Esophagus squamous epithelium (tissue), 5 donors: ENCODE results near the gene PLK4. TPM values are rescaled to one million over a fixed set of nuclear protein-coding genes. Genes with fewer than 3 reads are reported as not detected.
"Not testable (repeated sequence)": the region's sequence is repeated elsewhere in the genome, so short reads cannot be mapped to it uniquely, and the experiment has no call there.

Source experiments
- DNase-seq: peaks from one replicate; lab custom pipeline; 2025; lab: John Stamatoyannopoulos, UW
- H3K27ac ChIP-seq, 4 donors: fragments of 200-600 bp; sonication (generic); one replicate each; pipeline ENCODE4 v1.5.1; 2016 to 2019; ENCODE audit warnings: mild to moderate bottlenecking in 1 of 4
- H3K27me3 ChIP-seq, 4 donors: fragments of 200-600 bp; sonication (generic); 1 replicate in 3 of 4; 2 replicates in 1 of 4; pipeline versions ENCODE4 v1.5.1 to v1.6.0; 2017 to 2021; ENCODE audit warnings: antibody characterized with exemption in 1 of 4
- H3K36me3 ChIP-seq, 3 donors: fragments of 200-600 bp; sonication (generic); one replicate each; pipeline ENCODE4 v1.5.1; 2016 to 2019
- H3K4me1 ChIP-seq, 3 donors: fragments of 200-600 bp; sonication (generic); one replicate each; pipeline ENCODE4 v1.5.1; 2017 to 2019
- H3K4me3 ChIP-seq, 4 donors: fragments of 200-600 bp; sonication (generic); 1 replicate in 3 of 4; 2 replicates in 1 of 4; pipeline ENCODE4 v1.5.1; 2016 to 2019; ENCODE audit warnings: mild to moderate bottlenecking in 2 of 4, moderate library complexity in 1 of 4
- H3K9me3 ChIP-seq, 3 donors: fragments of 200-600 bp; sonication (generic); one replicate each; pipeline ENCODE4 v1.5.1; 2016 to 2019
- CTCF ChIP-seq, 6 experiments: fragments of 450-650 bp in 4 of 6; fragments of 200-600 bp in 2 of 6; sonication (generic) in 2 of 6; IDR thresholded peaks; one replicate each; pipeline ENCODE4 v1.5.1; 2016 to 2019; ENCODE audit warnings: antibody characterized with exemption in 6 of 6, mild to moderate bottlenecking in 4 of 6, moderate library complexity in 4 of 6
- POLR2A ChIP-seq, 4 donors: fragments of 450-650 bp; IDR thresholded peaks; one replicate each; pipeline ENCODE4 v1.6.1; 2017; ENCODE audit warnings: antibody characterized with exemption in 4 of 4, mild to moderate bottlenecking in 4 of 4, moderate library complexity in 3 of 4
- WGBS, 2 donors: methylation state at CpG; one replicate each; pipeline ENCODE4 v1.1.5; 2018; 5-methylcytosine and 5-hydroxymethylcytosine counted together
- intact Hi-C: fragments of 100-400 bp; cut with DNase I; formaldehyde crosslinking; loops from one replicate; pipeline ENCODE4 v1.15.0; 2022
- total RNA-seq, 4 donors: library from RNA; depleted of rRNA; stranded (reverse); fragments of >200 nt; gene quantifications; one replicate each; pipeline ENCODE4 v1.1.0, GENCODE V29; 2016
- donor health status: DM: yes; HTN: yes; CAD: no.

The PLK4 gene
- total RNA-seq, 4 donors from 2014 or later, result 3.5 to 15.1 (median 8.3) TPM

GRCh38 chr4:127875791-127876190 lies 4.9 kb upstream of the PLK4 start:
- Histone ChIP-seq H3K4me3 (no peak overlapping the region), H3K27me3 (no peaks in the 10 kb centered on the region), H3K4me1 (peaks cover 0 to 18% (median 3%) of the 10 kb centered on the region in 3 donors), H3K27ac (no peak overlapping the region), H3K9me3 (no peaks in the 10 kb centered on the region), H3K36me3 (no peaks in the 10 kb centered on the region)
- no peak for DNase-seq
- TF ChIP-seq CTCF (IDR thresholded peaks at IDR 0.05) (no peak), POLR2A (IDR thresholded peaks at IDR 0.05) (no peak)
- intact Hi-C loops, result no loop called here

GRCh38 chr4:127881563-127881864 lies 821 bp downstream of the PLK4 start:
- 0 to 4% methylated on average over 6 of the region's 7 CpGs for WGBS, 2 donors
- peak overlapping the region; percentile 74 to 93 (median 76) for H3K4me3 ChIP-seq
- no peaks in the 10 kb centered on the region for H3K9me3 ChIP-seq
- H3K27me3 ChIP-seq, result no peaks in the 10 kb centered on the region
- no peak for TF ChIP-seq CTCF (IDR thresholded peaks at IDR 0.05)
- TF ChIP-seq POLR2A (IDR thresholded peaks at IDR 0.05), result peak in 1 of 4 donors; percentile 5
- intact Hi-C loops, result no loop called here
- H3K36me3 ChIP-seq, result peaks cover 0 to 9% (median 0%) of the 10 kb centered on the region in 3 donors
- peak overlapping the region; percentile 84 to 95 (median 89) for H3K27ac ChIP-seq
- H3K4me1 ChIP-seq, result peaks cover 0 to 19% (median 6%) of the 10 kb centered on the region in 3 donors
- DNase-seq, result no peak

- Histone ChIP-seq H3K4me3 (no peak overlapping the region), H3K36me3 (peaks cover 0 to 23% (median 0%) of the 10 kb centered on the region in 3 donors), H3K27ac (no peak overlapping the region), H3K27me3 (no peaks in the 10 kb centered on the region), H3K9me3 (no peaks in the 10 kb centered on the region), H3K4me1 (no peaks in the 10 kb centered on the region)
- intact Hi-C loops, result no loop called here
- DNase-seq, result no peak
- TF ChIP-seq CTCF (IDR thresholded peaks at IDR 0.05), result no peak
- no peak for TF ChIP-seq POLR2A (IDR thresholded peaks at IDR 0.05)
- 79 to 94% methylated on average over 1 of the region's 1 CpG for WGBS, 2 donors
Measured at GRCh38 chr4:127888559-127888958, 7.9 kb downstream of the PLK4 start.

GRCh38 chr4:127889903-127890302 lies 9.2 kb downstream of the PLK4 start:
- no peaks in the 10 kb centered on the region for H3K9me3 ChIP-seq
- H3K27me3 ChIP-seq, result no peaks in the 10 kb centered on the region
- no peak for TF ChIP-seq POLR2A (IDR thresholded peaks at IDR 0.05)
- H3K27ac ChIP-seq, result no peak overlapping the region
- 80 to 81% methylated on average over 3 of the region's 3 CpGs for WGBS, 2 donors
- DNase-seq, result no peak
- intact Hi-C loops, result no loop called here
- no peaks in the 10 kb centered on the region for H3K4me1 ChIP-seq
- H3K4me3 ChIP-seq, result no peak overlapping the region
- H3K36me3 ChIP-seq, result peaks cover 0 to 36% (median 0%) of the 10 kb centered on the region in 3 donors

GRCh38 chr4:127896069-127896468 lies 15.4 kb downstream of the PLK4 start:
- DNase-seq, result no peak
- no peaks in the 10 kb centered on the region for H3K27me3 ChIP-seq
- TF ChIP-seq POLR2A (IDR thresholded peaks at IDR 0.05), result no peak
- TF ChIP-seq CTCF (IDR thresholded peaks at IDR 0.05), result no peak
- H3K4me1 ChIP-seq, result no peaks in the 10 kb centered on the region
- H3K27ac ChIP-seq, result no peak overlapping the region
- 71 to 77% methylated on average over 1 of the region's 1 CpG for whole genome bisulfite sequencing, 2 donors
- peaks cover 0 to 3% (median 0%) of the 10 kb centered on the region in 3 donors for H3K9me3 ChIP-seq
- H3K4me3 ChIP-seq, result no peak overlapping the region
- peaks cover 0 to 34% (median 0%) of the 10 kb centered on the region in 3 donors for H3K36me3 ChIP-seq
- intact Hi-C loops, result no loop called here

- TF ChIP-seq CTCF (IDR thresholded peaks at IDR 0.05), result no peak
- no peak for TF ChIP-seq POLR2A (IDR thresholded peaks at IDR 0.05)
- Histone ChIP-seq H3K27me3 (no peaks in the 10 kb centered on the region), H3K4me1 (no peaks in the 10 kb centered on the region), H3K9me3 (peaks cover 0 to 3% (median 0%) of the 10 kb centered on the region in 3 donors), H3K4me3 (no peak overlapping the region), H3K27ac (no peak overlapping the region), H3K36me3 (peaks cover 0 to 34% (median 0%) of the 10 kb centered on the region in 3 donors)
- 97% methylated on average over 1 of the region's 1 CpG for WGBS, 2 donors
- no peak for DNase-seq
- intact Hi-C loops, result no loop called here
Measured at GRCh38 chr4:127896528-127896927, 15.8 kb downstream of the PLK4 start.

- H3K36me3 ChIP-seq, result peaks cover 0 to 11% (median 0%) of the 10 kb centered on the region in 3 donors
- H3K27ac ChIP-seq, H3K4me3 ChIP-seq, H3K4me1 ChIP-seq, H3K27me3 ChIP-seq, DNase-seq, intact Hi-C loops, H3K9me3 ChIP-seq: not testable (repeated sequence)
- WGBS, 2 donors, result 87 to 98% methylated on average over 3 to 4 of the region's 4 CpGs
Measured at GRCh38 chr4:127899682-127900081, 19.0 kb downstream of the PLK4 start.
